Hepatocyte (in vitro differentiated cells): ENCODE results near the gene AGAP1. TPM values are rescaled to one million over a fixed set of nuclear protein-coding genes. Genes with fewer than 3 reads are reported as not detected.

Experiments
- DNase-seq: peaks from one replicate; pipeline ENCODE4 v3.0.0-alpha.2; 2016; ENCODE audit warnings: low spot score
- H2AFZ ChIP-seq: fragments of 200-600 bp; sonication (generic); 2 replicates; pipeline ENCODE4 v1.6.0; 2016; ENCODE audit warnings: antibody characterized with exemption, mild to moderate bottlenecking
- H3K27ac ChIP-seq: fragments of 200-600 bp; sonication (generic); 2 replicates; pipeline ENCODE4 v1.5.1; 2016; ENCODE audit warnings: mild to moderate bottlenecking
- H3K27me3 ChIP-seq: fragments of 200-600 bp; sonication (generic); 2 replicates; pipeline ENCODE4 v1.6.1; 2016
- H3K36me3 ChIP-seq: fragments of 200-600 bp; sonication (generic); replicated peaks from 2 replicates; pipeline ENCODE4 v1.5.1; 2016; ENCODE audit warnings: low read depth; ENCODE audit not compliant: insufficient read depth
- H3K4me1 ChIP-seq: fragments of 200-600 bp; sonication (generic); 2 replicates; pipeline ENCODE4 v1.5.1; 2016; ENCODE audit warnings: mild to moderate bottlenecking, moderate library complexity; ENCODE audit not compliant: insufficient read depth
- H3K4me2 ChIP-seq: fragments of 200-600 bp; sonication (generic); 2 replicates; pipeline ENCODE4 v1.6.0; 2016
- H3K4me3 ChIP-seq: fragments of 200-600 bp; sonication (generic); 2 replicates; pipeline ENCODE4 v1.5.1; 2016; ENCODE audit warnings: mild to moderate bottlenecking
- H3K79me2 ChIP-seq: fragments of 200-600 bp; sonication (generic); 2 replicates; pipeline ENCODE4 v1.6.0; 2017; ENCODE audit warnings: mild to moderate bottlenecking
- H3K9me2 ChIP-seq: fragments of 200-600 bp; sonication (generic); replicated peaks from 2 replicates; pipeline ENCODE4 v1.6.0; 2017; ENCODE audit warnings: mild to moderate bottlenecking; ENCODE audit not compliant: insufficient read depth
- H3K9me3 ChIP-seq: fragments of 200-600 bp; sonication (generic); 2 replicates; pipeline ENCODE4 v1.5.1; 2016; ENCODE audit warnings: low read depth, mild to moderate bottlenecking
- H4K20me1 ChIP-seq: fragments of 200-600 bp; sonication (generic); 2 replicates; pipeline ENCODE4 v1.6.0; 2016; ENCODE audit warnings: mild to moderate bottlenecking; ENCODE audit not compliant: insufficient read depth, poor library complexity, severe bottlenecking
- CTCF ChIP-seq: fragments of 200-600 bp; sonication (generic); IDR thresholded peaks from 2 replicates; pipeline ENCODE4 v1.5.1; 2016; ENCODE audit warnings: antibody characterized with exemption, mild to moderate bottlenecking; ENCODE audit not compliant: poor library complexity
- EZH2 ChIP-seq: fragments of 200-600 bp; sonication (generic); IDR thresholded peaks from 2 replicates; pipeline ENCODE4 v1.6.1; 2016; ENCODE audit warnings: antibody characterized with exemption, mild to moderate bottlenecking, borderline replicate concordance
- EZH2phosphoT487 ChIP-seq: fragments of 200-600 bp; sonication (generic); IDR thresholded peaks from one replicate; pipeline ENCODE4 v1.6.1; 2018; ENCODE audit warnings: antibody characterized with exemption, mild to moderate bottlenecking, low read depth, moderate library complexity; ENCODE audit not compliant: unreplicated experiment, severe bottlenecking
- WGBS: methylation state at CpG from one replicate; pipeline ENCODE4 v1.1.6; 2016; ENCODE audit warnings: low lambda C conversion rate; ENCODE audit errors: missing lambda C conversion rate; 5-methylcytosine and 5-hydroxymethylcytosine counted together
- polyA plus RNA-seq: library from polyadenylated mRNA; unstranded; fragments of >200 nt; fragmentation: Nextera tagmentation; extraction: Ambion mirVana; gene quantifications from 2 replicates; pipeline ENCODE4 v1.2.1, GENCODE V29; 2016
- total RNA-seq: library from RNA; depleted of rRNA; stranded (reverse); fragments of >200 nt; gene quantifications from 2 replicates; pipeline ENCODE4 v1.2.3, GENCODE V29; 2014

The AGAP1 gene
- total and polyA plus RNA-seq, 2 experiments from 2014 or later, result 12.1 to 20.0 TPM

DNA sequence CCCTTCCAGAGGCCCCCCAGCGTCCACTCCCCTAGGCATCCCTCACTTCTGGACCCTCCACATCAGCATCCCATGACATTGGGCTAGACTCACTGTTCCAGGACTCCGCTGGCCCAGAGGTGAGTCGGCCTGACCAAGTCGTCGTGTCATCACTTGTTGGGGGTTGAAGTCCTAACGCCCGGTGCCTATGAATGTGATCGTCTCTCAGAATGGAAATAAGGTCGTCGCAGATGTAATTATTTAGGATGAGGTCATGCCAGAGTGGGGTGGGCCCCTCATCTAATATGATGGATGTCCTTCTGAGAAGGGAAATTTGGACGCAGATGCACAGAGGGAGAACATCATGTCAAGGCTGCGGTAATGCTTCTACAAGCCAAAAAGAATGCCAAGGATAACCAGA, 142.7 kb downstream of the AGAP1 start:
- Histone ChIP-seq H3K36me3 (no peaks in the 10 kb centered on the region), H3K79me2 (peaks cover 53% of the 10 kb centered on the region), H3K4me2 (no peak overlapping the region), H4K20me1 (peaks cover 13% of the 10 kb centered on the region), H3K4me3 (no peak overlapping the region), H3K27ac (no peak overlapping the region), H3K4me1 (peaks cover 17% of the 10 kb centered on the region), H2AFZ (no peak overlapping the region), H3K9me2 (no peaks in the 10 kb centered on the region), H3K27me3 (no peaks in the 10 kb centered on the region), H3K9me3 (no peaks in the 10 kb centered on the region)
- WGBS, result 97% methylated on average over 12 of the region's 12 CpGs
- DNase-seq, result no peak
- no peak for TF ChIP-seq CTCF
- TF ChIP-seq EZH2phosphoT487, result no peak
- no peak for TF ChIP-seq EZH2

DNA sequence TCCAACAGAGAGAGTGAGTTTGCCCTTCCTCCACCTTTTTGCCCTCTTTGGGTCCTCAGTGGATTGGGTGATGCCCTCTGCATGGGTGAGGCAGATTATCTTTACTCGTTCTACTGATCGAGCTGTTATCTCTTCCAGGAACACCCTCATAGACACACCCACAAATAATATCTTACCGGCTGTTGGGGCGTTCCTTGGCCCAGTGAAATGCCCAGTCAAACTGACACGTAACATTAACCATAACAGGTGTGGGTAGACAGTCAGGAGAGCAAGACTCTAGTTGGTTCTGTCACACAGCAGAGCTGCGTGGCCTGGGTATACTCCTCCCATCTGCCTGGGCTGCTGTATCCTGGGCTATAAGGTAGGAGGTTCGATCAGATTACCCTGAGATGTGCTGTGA, 144.1 kb downstream of the AGAP1 start:
- no peak for DNase-seq
- no peaks in the 10 kb centered on the region for H3K9me2 ChIP-seq
- peaks cover 21% of the 10 kb centered on the region for H4K20me1 ChIP-seq
- no peak overlapping the region for H3K27ac ChIP-seq
- no peaks in the 10 kb centered on the region for H3K27me3 ChIP-seq
- no peak overlapping the region for H2AFZ ChIP-seq
- H3K9me3 ChIP-seq, result no peaks in the 10 kb centered on the region
- WGBS, result 87% methylated on average over 7 of the region's 7 CpGs
- H3K36me3 ChIP-seq, result no peaks in the 10 kb centered on the region
- peaks cover 19% of the 10 kb centered on the region for H3K4me1 ChIP-seq
- no peak overlapping the region for H3K4me3 ChIP-seq
- H3K4me2 ChIP-seq, result no peak overlapping the region
- H3K79me2 ChIP-seq, result peaks cover 59% of the 10 kb centered on the region
- TF ChIP-seq EZH2phosphoT487 (no peak), EZH2 (no peak)

- no peak for TF ChIP-seq EZH2phosphoT487
- no peak for TF ChIP-seq EZH2
- peak; percentile 9 for TF ChIP-seq CTCF
These were observed 144.9 kb downstream of the AGAP1 start for GRCh38 chr2:235638541-235639427.

DNA sequence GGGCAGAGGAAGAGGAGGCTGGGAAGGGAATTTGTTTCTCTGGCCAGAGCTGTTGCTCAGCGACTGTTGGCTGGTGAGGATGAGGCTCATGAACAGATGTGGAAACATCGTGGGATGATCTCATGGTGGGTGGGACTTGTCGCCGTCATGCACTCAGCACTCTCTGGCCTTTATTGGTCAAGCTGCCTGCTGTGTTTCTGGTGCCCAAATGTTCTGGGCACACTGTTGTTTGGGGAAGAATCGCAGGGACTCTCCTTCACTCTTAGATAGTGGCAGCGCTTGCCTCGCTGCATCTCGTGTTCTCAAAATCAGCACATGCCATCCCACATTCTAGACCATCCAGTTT, 145.6 kb downstream of the AGAP1 start:
- H3K4me3 ChIP-seq, result no peak overlapping the region
- no peak overlapping the region for H2AFZ ChIP-seq
- peaks cover 21% of the 10 kb centered on the region for H4K20me1 ChIP-seq
- H3K9me3 ChIP-seq, result no peaks in the 10 kb centered on the region
- no peaks in the 10 kb centered on the region for H3K9me2 ChIP-seq
- peaks cover 19% of the 10 kb centered on the region for H3K4me1 ChIP-seq
- 67% methylated on average over 8 of the region's 8 CpGs for WGBS
- H3K36me3 ChIP-seq, result no peaks in the 10 kb centered on the region
- peak; percentile 65 for DNase-seq
- peak overlapping the region; percentile 64 for H3K27ac ChIP-seq
- no peak for TF ChIP-seq CTCF
- TF ChIP-seq EZH2, result no peak
- no peak for TF ChIP-seq EZH2phosphoT487
- peaks cover 56% of the 10 kb centered on the region for H3K79me2 ChIP-seq
- H3K4me2 ChIP-seq, result no peak overlapping the region
- no peaks in the 10 kb centered on the region for H3K27me3 ChIP-seq

More at GRCh38 chr2:235638541-235639427, 144.9 kb downstream of the AGAP1 start:
- Histone ChIP-seq H3K4me2 (no peak overlapping the region), H3K27ac (peak overlapping the region; percentile 64), H4K20me1 (peaks cover 21% of the 10 kb centered on the region), H3K36me3 (no peaks in the 10 kb centered on the region), H3K79me2 (peaks cover 52% of the 10 kb centered on the region), H3K4me3 (no peak overlapping the region), H3K27me3 (no peaks in the 10 kb centered on the region), H2AFZ (no peak overlapping the region), H3K9me3 (no peaks in the 10 kb centered on the region), H3K4me1 (peaks cover 19% of the 10 kb centered on the region), H3K9me2 (no peaks in the 10 kb centered on the region)
- DNase-seq, result no peak
- 92% methylated on average over 12 of the region's 12 CpGs for WGBS
